OCI-LY7 (cell line): ENCODE data around the gene MEF2D. TPM values are rescaled to one million over a fixed set of nuclear protein-coding genes. Genes with fewer than 3 reads are reported as not detected.

ENCODE experiments used
- BruUV-seq: library from RNA; stranded (reverse); fragments of 400-500 nt; replicated peaks from 2 replicates; lab custom pipeline; 2021; lab: Mats Ljungman, UMichigan
- CTCF ChIA-PET: fragments of 300-600 bp; sonication (Branson Sonifier 250); formaldehyde crosslinking; loops from one replicate; lab custom pipeline; 2022; ENCODE audit warnings: antibody characterized with exemption; ENCODE audit not compliant: unreplicated experiment; lab: Charles Lee
- POLR2A ChIA-PET: fragments of 300-600 bp; sonication (Branson Sonifier 250); formaldehyde crosslinking; loops from one replicate; lab custom pipeline; 2022; ENCODE audit warnings: antibody characterized with exemption; lab: Charles Lee
- DNase-seq: peaks from one replicate; pipeline ENCODE4 v3.0.0-alpha.2; 2015; ENCODE audit warnings: low spot score
- H2AFZ ChIP-seq: fragments of 200-600 bp; sonication (generic), shearing (Covaris generic); 2 replicates; pipeline ENCODE4 v1.6.1; 2014; ENCODE audit warnings: mild to moderate bottlenecking, antibody characterized with exemption, low read length, moderate library complexity
- H3K27ac ChIP-seq: fragments of 200-600 bp; sonication (generic); 2 replicates; pipeline ENCODE4 v1.5.1; 2014; ENCODE audit warnings: mixed run types, low read depth, mild to moderate bottlenecking, moderate library complexity, low read length, inconsistent platforms; ENCODE audit not compliant: poor library complexity, severe bottlenecking
- H3K36me3 ChIP-seq: fragments of 200-600 bp; sonication (generic); 2 replicates; pipeline ENCODE4 v1.6.1; 2014; ENCODE audit warnings: mild to moderate bottlenecking, antibody characterized with exemption, low read length, moderate library complexity, mixed read lengths; ENCODE audit not compliant: insufficient read depth
- H3K4me1 ChIP-seq: fragments of 200-600 bp; sonication (generic); 2 replicates; pipeline ENCODE4 v1.5.1; 2014; ENCODE audit warnings: mild to moderate bottlenecking, low read length; ENCODE audit not compliant: insufficient read depth, poor library complexity, severe bottlenecking
- H3K4me2 ChIP-seq: fragments of 200-600 bp; sonication (generic); 2 replicates; pipeline ENCODE4 v1.6.1; 2014; ENCODE audit warnings: mild to moderate bottlenecking, low read length
- H3K4me3 ChIP-seq: fragments of 200-600 bp; sonication (generic); 2 replicates; pipeline ENCODE4 v1.5.1; 2014; ENCODE audit warnings: mild to moderate bottlenecking, low read depth, low read length; ENCODE audit not compliant: poor library complexity, severe bottlenecking
- H3K79me2 ChIP-seq: fragments of 200-600 bp; sonication (generic); 2 replicates; pipeline ENCODE4 v1.6.1; 2016; ENCODE audit warnings: low read depth, mild to moderate bottlenecking, low read length, moderate library complexity, mixed read lengths; ENCODE audit not compliant: insufficient read depth
- H3K9me2 ChIP-seq: fragments of 200-600 bp; sonication (generic); 2 replicates; pipeline ENCODE4 v1.6.1; 2016; ENCODE audit warnings: mild to moderate bottlenecking, low read length, mixed read lengths; ENCODE audit not compliant: insufficient read depth
- H3K9me3 ChIP-seq: fragments of 200-600 bp; sonication (generic); 2 replicates; pipeline ENCODE4 v1.6.1; 2014; ENCODE audit warnings: mild to moderate bottlenecking, mixed run types, low read length, mixed read lengths
- H4K20me1 ChIP-seq: fragments of 200-600 bp; sonication (generic); 2 replicates; pipeline ENCODE4 v1.6.1; 2014; ENCODE audit warnings: mild to moderate bottlenecking, antibody characterized with exemption, low read length, moderate library complexity, mixed read lengths; ENCODE audit not compliant: insufficient read depth
- CTCF ChIP-seq: fragments of 200-600 bp; sonication (generic); conservative IDR thresholded peaks from 2 replicates; pipeline ENCODE4 v1.5.1; 2014; ENCODE audit warnings: mild to moderate bottlenecking, antibody characterized with exemption, low read length, moderate library complexity, mixed read lengths
- EZH2phosphoT487 ChIP-seq: fragments of 200-600 bp; sonication (generic); IDR thresholded peaks from 2 replicates; pipeline ENCODE4 v1.6.1; 2018; ENCODE audit warnings: low read depth, borderline replicate concordance, mild to moderate bottlenecking, mixed run types, antibody characterized with exemption, low read length, moderate library complexity, mixed read lengths
- intact Hi-C: fragments of 100-400 bp; cut with micrococcal nuclease; formaldehyde crosslinking; loops from one replicate; pipeline ENCODE4 v1.10.0; 2022; ENCODE audit not compliant: unreplicated experiment
- total RNA-seq, 2 experiments: library from RNA; depleted of rRNA in 1 of 2; stranded (reverse); fragments of >200 nt in 1 of 2; shearing (Covaris generic) in 1 of 2; gene quantifications; 2 replicates each; pipeline ENCODE4 v1.2.3, GENCODE V29; 2014 to 2022

MEF2D gene
- total RNA-seq, 2 experiments from 2014 or later: 42.7 to 92.3 TPM

DNA sequence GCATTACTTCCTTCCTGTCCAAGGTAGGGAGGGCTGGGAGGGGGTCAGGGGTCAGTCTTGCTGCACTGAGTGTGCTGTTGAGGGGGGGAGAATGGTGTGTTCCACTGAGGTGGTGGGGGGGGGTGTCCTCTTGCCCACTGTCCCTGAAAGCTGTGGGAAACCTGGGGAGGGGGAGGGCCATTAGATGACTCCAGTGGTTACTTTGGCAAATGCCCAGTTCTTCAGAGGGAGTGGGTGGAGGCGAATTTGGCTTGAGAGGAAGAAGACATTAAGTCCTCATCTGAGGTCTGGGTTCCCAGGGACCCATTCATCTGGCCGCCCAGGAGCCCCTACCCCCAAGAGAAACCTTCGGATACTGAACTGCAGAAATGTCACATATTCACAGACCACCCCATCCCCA, 36.2 kb downstream of the MEF2D start:
- peaks cover 45% of the 10 kb centered on the region for H3K36me3 ChIP-seq
- no peak for DNase-seq
- no peaks in the 10 kb centered on the region for H3K9me3 ChIP-seq
- no TSS peak for BruUV-seq
- intact Hi-C loops: no loop called here
- ChIA-PET CTCF (no interaction called here), POLR2A (no interaction called here)
- no peak overlapping the region for H3K4me3 ChIP-seq
- no peaks in the 10 kb centered on the region for H4K20me1 ChIP-seq
- H2AFZ ChIP-seq: no peak overlapping the region
- H3K4me1 ChIP-seq: no peaks in the 10 kb centered on the region
- H3K4me2 ChIP-seq: no peak overlapping the region
- no peaks in the 10 kb centered on the region for H3K9me2 ChIP-seq
- no peak overlapping the region for H3K27ac ChIP-seq
- H3K79me2 ChIP-seq: no peaks in the 10 kb centered on the region
- TF ChIP-seq EZH2phosphoT487: no peak
- TF ChIP-seq CTCF: no peak

DNA sequence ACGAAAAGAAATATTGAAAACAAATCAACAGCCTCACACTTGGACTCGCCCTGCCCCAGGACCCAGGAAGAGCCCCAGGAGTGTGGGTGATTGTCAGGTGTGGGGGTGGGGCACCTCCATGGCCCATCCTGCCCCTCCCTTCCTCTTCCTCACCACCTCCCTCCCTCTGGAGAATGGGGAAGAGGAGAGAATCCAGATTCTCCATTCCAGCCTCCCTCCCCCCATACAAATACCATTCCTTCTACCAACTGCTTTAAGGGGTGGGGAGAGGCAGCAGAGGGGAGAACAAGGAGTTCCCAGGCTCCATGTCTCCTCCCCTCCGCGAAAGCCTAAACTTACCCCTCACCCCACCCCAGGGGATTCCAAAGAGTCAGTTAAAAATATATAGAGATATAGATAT, 36.7 kb downstream of the MEF2D start:
- TF ChIP-seq CTCF (no peak), EZH2phosphoT487 (no peak)
- Histone ChIP-seq H3K4me1 (no peaks in the 10 kb centered on the region), H3K4me3 (no peak overlapping the region), H3K79me2 (no peaks in the 10 kb centered on the region), H3K9me2 (no peaks in the 10 kb centered on the region), H3K27ac (no peak overlapping the region), H3K4me2 (no peak overlapping the region), H3K9me3 (no peaks in the 10 kb centered on the region), H4K20me1 (no peaks in the 10 kb centered on the region), H2AFZ (no peak overlapping the region), H3K36me3 (peaks cover 40% of the 10 kb centered on the region)
- DNase-seq: no peak
- intact Hi-C loops: no loop called here
- ChIA-PET POLR2A (no interaction called here), CTCF (no interaction called here)
- no TSS peak for BruUV-seq

GRCh38 chr1:156462954-156463795, 37.4 kb downstream of the MEF2D start:
- Histone ChIP-seq H3K4me3 (no peak overlapping the region), H3K9me2 (no peaks in the 10 kb centered on the region), H3K9me3 (no peaks in the 10 kb centered on the region), H3K4me2 (no peak overlapping the region), H4K20me1 (no peaks in the 10 kb centered on the region), H3K36me3 (peaks cover 33% of the 10 kb centered on the region), H3K4me1 (peaks cover 2% of the 10 kb centered on the region), H3K79me2 (no peaks in the 10 kb centered on the region), H3K27ac (no peak overlapping the region), H2AFZ (no peak overlapping the region)
- TF ChIP-seq EZH2phosphoT487: no peak
- TF ChIP-seq CTCF: no peak
- intact Hi-C loops: no loop called here
- DNase-seq: no peak
- ChIA-PET POLR2A (no interaction called here), CTCF (no interaction called here)
- no TSS peak for BruUV-seq
